HTERT RPE-1 (cell line): ENCODE measurements around the gene ALK.

Source experiments
- in situ Hi-C: fragments of 300-500 bp; cut with MboI; formaldehyde crosslinking; loops from 4 replicates; pipeline ENCODE4 v1.14.3; 2020; ENCODE audit warnings: low sequenced_read_pairs

Gene ALK

GRCh38 chr2:29910465-29910864 lies 10.9 kb downstream of the ALK start:
- in situ Hi-C loops, result no loop called here

DNA sequence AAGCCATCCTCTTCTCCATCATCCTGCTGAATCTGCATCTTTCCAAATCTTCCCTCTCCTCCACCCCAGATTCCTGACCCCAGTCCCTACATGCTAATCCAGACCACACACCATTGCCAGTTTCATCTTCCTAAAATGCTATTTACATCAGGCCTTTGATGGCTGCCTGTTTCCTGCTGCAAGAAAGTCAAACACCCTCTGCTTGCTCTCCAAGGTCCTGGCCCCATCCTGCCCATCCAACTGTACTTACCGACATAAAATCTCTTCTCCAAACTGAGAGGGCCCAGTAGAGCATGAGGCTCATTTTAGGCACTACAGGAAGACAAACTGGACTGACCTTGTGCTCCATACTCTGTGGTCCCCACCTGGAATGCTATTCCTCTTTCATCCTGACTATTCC lies 19.0 kb downstream of the ALK start:
- in situ Hi-C loops, result no loop called here

GRCh38 chr2:29900971-29901633 lies 20.3 kb downstream of the ALK start:
- in situ Hi-C loops, result no loop called here

GRCh38 chr2:29898999-29899398 lies 22.4 kb downstream of the ALK start:
- in situ Hi-C loops, result no loop called here

- in situ Hi-C loops, result no loop called here
Measured at GRCh38 chr2:29894822-29895614, 26.4 kb downstream of the ALK start.

DNA sequence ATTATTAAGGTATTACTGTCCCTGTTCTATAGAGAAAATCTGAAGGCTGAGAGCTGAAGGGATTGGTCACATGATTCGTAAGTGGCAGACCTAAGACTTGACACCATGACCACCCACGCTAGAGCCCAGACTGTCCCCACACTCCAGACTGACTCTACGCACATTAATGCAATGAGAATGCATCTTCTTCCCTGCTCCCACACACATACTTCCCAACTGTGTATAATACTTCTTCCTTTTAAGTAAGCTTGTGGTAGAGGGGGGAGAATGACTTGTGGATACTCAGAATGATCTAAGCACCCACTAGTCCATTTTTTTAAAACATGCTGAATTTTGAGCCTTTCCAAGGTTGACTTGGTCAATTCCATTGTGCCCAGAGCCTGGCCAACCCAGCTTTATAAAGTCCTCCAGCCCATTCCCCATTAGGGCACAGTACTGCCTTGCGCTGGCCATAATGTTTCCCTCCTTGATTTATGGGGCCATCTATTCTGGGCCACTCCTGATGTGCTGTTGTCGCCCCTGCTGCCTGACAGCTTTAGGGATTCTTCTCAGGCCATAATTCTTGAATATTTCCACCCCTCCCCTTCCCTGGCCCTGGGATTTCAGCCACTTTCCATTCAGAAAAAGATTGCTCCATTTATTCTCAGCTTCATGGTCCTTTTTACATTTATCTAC lies 28.7 kb downstream of the ALK start:
- in situ Hi-C loops, result no loop called here

GRCh38 chr2:29881089-29881730 lies 40.2 kb downstream of the ALK start:
- in situ Hi-C loops, result no loop called here

DNA sequence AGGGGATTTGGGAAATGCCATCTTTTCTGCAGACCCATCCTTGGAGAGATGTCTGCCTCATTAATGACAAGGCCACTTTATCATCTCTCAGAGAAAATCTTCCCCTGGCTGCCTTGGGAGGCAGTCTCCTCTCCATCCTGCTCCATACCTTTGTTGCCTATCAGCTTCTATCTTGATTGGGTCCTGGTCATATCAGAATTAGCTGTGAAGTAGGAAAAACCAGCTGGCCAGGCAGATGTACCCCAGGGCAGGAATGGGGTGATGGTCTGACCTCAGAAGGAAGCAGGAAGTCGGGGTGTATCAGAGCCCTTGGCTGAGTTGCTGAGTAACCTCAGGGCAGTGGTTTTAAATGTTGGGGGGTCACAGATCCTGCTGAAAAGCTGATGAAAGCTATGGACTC lies 41.3 kb downstream of the ALK start:
- in situ Hi-C loops, result no loop called here

DNA sequence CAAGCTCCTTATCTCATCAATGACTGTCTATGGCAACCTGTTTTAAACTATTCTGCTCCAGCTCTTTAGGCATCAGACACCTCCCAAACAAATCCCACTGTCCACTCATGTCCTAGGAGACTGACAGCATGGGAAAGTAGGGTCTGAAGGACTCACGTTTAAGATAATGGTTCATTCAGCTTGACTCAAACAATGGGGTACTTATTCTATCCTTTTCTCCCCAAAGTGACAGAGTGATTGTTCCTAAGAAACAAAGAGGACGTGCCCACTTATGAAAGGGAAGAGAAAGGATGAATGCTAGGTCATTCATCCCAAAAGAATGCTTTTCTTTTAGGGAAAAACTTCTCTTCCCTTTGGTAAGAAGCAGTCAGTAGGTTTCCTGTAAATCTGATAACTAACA lies 41.9 kb downstream of the ALK start:
- in situ Hi-C loops, result no loop called here

GRCh38 chr2:29878898-29879297 lies 42.5 kb downstream of the ALK start:
- in situ Hi-C loops, result no loop called here

DNA sequence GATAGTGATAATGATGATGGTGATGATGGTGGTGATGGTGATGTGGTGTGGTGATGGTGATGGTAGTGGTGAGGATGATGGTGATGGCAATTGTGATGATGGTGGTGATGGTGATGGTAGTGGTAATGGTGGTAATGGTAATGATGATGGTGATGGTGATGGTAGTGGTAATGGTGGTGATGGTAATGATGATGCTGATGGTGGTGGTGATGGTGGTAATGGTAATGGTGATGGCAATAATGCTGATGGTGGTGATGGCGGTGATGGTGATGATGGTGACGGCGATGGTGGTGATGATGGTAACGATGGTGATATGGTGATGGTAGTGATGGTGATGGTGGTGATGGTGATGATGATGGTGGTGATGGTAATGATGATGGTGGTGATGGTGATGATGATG lies 45.0 kb downstream of the ALK start:
- in situ Hi-C loops, result no loop called here

- in situ Hi-C loops, result no loop called here
Measured at GRCh38 chr2:29874745-29875144, 46.6 kb downstream of the ALK start.

GRCh38 chr2:29872870-29873269 lies 48.5 kb downstream of the ALK start:
- in situ Hi-C loops, result no loop called here

DNA sequence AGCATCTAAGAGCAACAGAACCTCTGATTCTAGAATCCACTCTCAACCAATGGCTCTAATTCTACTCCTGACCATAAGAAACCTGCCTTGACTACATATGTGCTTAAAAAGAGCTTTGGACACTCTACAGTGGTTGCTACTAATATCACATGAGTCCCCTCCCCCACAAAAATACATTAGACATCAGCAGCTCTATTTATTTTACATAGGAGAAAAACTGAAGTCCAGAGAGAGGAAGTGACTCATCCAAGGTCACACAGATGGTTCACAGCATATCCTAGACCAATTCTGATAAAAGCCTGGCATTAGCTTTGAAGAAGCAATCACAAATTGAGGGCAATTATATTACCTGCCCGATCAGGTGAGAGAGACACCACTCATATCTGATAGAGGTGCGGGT lies 49.8 kb downstream of the ALK start:
- in situ Hi-C loops, result no loop called here

DNA sequence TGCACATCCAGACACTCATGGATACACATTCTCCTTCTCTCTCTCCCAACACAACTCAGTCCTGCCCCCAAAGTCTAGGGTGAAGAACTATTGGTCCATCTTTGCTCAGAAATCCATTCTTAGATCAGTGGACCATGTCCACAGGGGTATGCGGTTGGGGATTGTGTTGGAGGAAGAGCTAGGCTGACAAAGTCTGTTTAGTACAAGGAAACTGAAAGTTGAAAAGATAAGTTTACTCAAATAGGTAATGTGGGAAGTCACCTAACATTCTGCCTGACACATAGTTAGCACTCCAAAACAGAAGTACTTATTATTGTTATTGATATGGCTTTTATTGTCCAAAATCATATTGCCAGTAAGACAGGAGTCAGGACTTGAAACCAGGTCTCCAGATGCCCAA lies 55.9 kb downstream of the ALK start:
- in situ Hi-C loops, result no loop called here

DNA sequence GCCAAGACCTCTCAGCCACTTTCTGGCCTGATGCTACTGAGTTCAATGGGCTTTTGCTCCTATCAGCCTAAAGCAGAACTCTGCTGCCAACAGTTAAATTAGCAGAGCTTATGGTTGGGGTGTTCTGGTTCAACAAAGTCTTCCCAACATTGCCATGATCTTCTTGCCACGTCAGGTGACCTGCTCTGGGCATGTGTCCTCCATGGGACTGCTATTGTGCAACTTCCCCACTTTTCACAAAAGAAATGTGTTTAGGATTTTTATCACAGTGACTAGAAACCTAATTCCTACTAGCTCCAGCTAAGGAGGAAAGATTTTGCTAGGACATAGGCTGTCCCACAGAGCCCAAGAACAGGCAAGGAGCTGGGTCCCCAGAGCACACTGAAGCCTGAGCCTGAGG lies 56.4 kb downstream of the ALK start:
- in situ Hi-C loops, result no loop called here

DNA sequence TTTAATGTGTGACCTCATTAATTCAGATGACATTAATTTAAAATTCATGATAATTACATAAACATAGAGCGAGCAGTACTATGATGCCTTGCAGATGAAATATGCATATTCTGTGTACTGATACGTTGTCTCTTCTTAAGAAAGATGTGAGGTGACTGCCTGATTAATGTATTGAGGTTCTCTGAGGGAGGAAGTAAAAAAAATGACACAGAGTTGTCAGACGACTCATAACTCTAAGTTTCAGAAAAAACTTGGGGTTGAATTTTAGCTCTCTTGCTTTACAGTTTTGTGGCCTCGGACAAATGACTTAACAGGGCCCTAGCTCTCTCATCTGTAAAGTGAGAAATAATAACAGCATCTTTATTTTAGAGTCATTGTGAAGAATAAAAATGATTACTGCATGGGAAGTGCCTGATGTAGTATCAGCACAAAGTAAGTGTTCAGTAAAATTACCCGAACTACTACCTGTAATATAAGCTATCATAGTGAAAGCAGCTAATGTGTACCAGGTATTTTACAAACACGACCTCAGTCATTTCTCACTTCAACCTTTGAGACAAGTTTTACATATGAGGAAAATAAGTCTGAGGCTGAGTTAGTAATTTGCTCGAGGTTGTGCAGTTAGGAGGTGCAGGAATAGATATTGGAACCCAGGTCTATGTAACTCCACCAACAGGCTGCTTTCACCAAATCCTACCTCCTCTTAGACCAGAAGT lies 65.3 kb downstream of the ALK start:
- in situ Hi-C loops, result no loop called here

DNA sequence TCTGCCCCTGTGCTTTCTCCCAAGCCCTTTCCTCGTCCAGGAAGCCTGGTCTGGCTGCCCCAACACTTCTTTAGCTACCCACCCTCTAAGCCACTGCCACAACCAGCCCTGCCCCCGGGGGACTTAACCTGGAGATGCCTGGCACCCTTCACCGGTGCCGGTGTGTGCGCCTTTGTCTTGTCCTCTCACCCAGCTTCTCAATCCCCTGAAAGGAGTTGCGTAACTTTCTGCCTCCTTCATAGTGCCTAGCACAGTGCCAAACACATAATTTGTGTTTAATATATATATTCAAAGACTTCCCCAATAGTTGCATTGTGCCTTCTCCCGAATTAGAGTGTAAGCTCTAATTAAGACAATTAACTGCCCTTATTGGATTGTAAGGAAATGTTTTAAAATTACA lies 70.6 kb downstream of the ALK start:
- in situ Hi-C loops, result no loop called here

GRCh38 chr2:29848566-29849310 lies 72.6 kb downstream of the ALK start:
- in situ Hi-C loops, result no loop called here

- in situ Hi-C loops, result no loop called here
Measured at GRCh38 chr2:29847886-29848285, 73.5 kb downstream of the ALK start.
